ENCODE results near the gene KRTAP5-6. TPM values are rescaled to one million over a fixed set of nuclear protein-coding genes. Genes with fewer than 3 reads are reported as not detected.
A peak's percentile ranks its signal among the peaks of the same experiment; 100 is the strongest.

KRTAP5-6 gene
- polyA plus RNA-seq, 2 of the 4 experiments (the other 2 are of a cell fraction) = not detected

DNA sequence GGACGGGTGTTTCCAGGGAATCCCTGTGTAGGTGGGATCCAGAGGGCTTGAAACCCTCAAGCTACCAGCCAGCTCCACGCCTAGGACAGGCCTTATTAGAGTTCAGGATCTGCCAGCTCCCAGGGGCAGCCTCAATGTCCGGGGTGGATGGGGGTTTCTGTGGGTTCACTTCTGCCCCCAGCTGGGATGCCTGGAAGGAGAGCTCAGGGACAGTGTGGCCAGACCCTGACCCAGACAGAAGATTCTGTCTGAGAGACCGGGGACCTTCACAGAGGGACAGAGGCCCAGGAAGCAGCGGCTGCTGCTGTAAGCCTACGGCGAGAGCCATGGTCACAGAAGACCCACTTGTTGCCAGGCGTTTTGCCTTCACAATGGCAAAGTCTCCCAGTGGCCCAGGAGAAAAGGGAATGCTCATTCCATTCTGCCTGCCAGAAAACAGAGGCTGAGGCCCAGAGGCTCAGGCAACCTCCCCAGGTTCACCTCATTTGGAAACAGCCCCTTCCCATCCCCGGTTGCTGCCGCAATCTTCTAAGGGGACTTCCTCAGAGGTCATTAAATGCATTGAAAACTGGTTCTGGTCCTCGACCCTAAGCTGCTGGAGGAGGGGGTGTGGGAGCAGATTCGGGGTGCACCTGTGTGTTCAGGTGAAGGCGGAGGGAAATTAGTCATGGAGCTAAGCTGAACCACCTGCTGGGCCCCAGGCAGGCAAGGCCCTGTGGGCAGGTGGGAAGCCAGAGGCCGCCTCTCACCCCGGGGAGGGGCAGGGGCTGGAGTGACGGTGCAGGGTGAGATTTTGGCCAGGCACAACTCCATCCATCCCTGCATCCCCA lies 4.9 kb upstream of the KRTAP5-6 start:
- FAIRE-seq (no peak), DNase-seq (ENCODE audit: low read depth in 1 of 2, low spot score in 1 of 2) (no peak), ATAC-seq (no peak)
- no peak overlapping the region for H3K4me2 ChIP-seq
- no peak overlapping the region for H3K27ac ChIP-seq
- POLR2A ChIA-PET = no interaction called here
- TF ChIP-seq CBX2 (IDR thresholded peaks at IDR 0.05; ENCODE audit: borderline replicate concordance, low read depth) (no peak), FOSB (CRISPR knock-in tag; IDR thresholded peaks at IDR 0.05) (no peak), NR3C1 (IDR thresholded peaks at IDR 0.05) (no peak), ZFP36 (IDR thresholded peaks at IDR 0.05; ENCODE audit: borderline replicate concordance, partially characterized antibody) (no peak)
- TF ChIP-seq, protein P1, sequence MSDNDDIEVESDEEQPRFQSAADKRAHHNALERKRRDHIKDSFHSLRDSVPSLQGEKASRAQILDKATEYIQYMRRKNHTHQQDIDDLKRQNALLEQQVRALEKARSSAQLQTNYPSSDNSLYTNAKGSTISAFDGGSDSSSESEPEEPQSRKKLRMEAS (IDR thresholded peaks at IDR 0.05) = no peak
- CTCF ChIA-PET = interaction anchor here (0.7 to 7.8 kb wide), 36 partner anchors 13 to 462 kb away, joined by 3 to 605 read pairs (median 8); partner anchors contain the start of genes CTSD, KRTAP5-2, LSP1 and SYT8
- 60% methylated on average over 14 of the region's 16 CpGs for WGBS (ENCODE audit: missing lambda C conversion rate)
- no peaks in the 10 kb centered on the region for H3K4me1 ChIP-seq
- no peaks in the 10 kb centered on the region for H3K9me3 ChIP-seq
- H3K4me3 ChIP-seq = no peak overlapping the region

DNA sequence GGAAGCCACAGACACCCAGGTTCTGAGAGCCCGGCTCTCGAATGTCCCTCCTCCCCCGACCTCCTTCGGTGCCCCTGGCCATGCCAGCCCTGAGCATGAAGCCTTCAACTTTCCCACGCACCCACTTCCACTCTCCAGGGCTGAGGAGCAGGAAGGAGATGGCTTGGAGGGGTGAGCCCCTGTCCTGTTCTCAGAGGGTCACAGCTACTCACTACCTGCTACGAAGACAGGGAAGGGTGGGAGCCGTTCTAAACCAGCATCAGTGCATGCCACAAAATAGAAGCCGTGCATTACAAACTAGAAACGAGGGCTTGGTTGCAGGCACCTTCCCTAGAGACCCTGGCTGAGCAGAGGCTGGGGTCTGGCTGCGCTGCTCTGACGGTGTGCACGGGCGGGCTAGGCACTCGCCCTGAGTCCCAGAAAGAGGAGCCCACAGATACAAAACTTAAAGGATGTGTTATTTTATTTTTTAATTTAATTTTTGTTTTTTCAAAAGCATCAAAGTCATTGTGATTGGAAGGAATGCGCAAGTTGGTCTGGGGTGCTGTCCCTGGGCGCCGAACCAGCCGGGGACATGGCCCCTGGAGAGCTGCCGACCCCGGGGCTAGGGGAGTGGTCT lies 4.2 kb upstream of the KRTAP5-6 start:
- CTCF ChIA-PET = interaction anchor here (0.7 to 7.8 kb wide), 69 partner anchors 13 to 471 kb away, joined by 3 to 605 read pairs (median 7); partner anchors contain the start of genes CTSD, H19, KRTAP5-2 and LSP1
- peak overlapping the region; percentile 100 for H3K4me2 ChIP-seq
- ATAC-seq (no peak), DNase-seq (ENCODE audit: low read depth in 1 of 2, low spot score in 1 of 2) (no peak), FAIRE-seq (no peak)
- H3K4me1 ChIP-seq = no peaks in the 10 kb centered on the region
- H3K9me3 ChIP-seq = no peaks in the 10 kb centered on the region
- TF ChIP-seq POLR2AphosphoS2 (conservative IDR thresholded peaks at IDR 0.05; ENCODE audit: low read length) = no peak
- no peak for TF ChIP-seq MAZ (IDR thresholded peaks at IDR 0.05; ENCODE audit: borderline replicate concordance, low read depth, low read length)
- TF ChIP-seq, protein P2, sequence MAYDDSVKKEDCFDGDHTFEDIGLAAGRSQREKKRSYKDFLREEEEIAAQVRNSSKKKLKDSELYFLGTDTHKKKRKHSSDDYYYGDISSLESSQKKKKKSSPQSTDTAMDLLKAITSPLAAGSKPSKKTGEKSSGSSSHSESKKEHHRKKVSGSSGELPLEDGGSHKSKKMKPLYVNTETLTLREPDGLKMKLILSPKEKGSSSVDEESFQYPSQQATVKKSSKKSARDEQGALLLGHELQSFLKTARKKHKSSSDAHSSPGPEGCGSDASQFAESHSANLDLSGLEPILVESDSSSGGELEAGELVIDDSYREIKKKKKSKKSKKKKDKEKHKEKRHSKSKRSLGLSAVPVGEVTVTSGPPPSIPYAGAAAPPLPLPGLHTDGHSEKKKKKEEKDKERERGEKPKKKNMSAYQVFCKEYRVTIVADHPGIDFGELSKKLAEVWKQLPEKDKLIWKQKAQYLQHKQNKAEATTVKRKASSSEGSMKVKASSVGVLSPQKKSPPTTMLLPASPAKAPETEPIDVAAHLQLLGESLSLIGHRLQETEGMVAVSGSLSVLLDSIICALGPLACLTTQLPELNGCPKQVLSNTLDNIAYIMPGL (CRISPR knock-in tag; IDR thresholded peaks at IDR 0.05; ENCODE audit: borderline replicate concordance) = no peak
- no peak for TF ChIP-seq HOXA7 (CRISPR knock-in tag; IDR thresholded peaks at IDR 0.05)
- no peak for TF ChIP-seq ZFP36 (IDR thresholded peaks at IDR 0.05; ENCODE audit: borderline replicate concordance, partially characterized antibody)
- TF ChIP-seq CBX8 (IDR thresholded peaks at IDR 0.05) = no peak
- TF ChIP-seq, protein P1 (IDR thresholded peaks at IDR 0.05) = no peak
- no peak for TF ChIP-seq ZSCAN20 (CRISPR knock-in tag; IDR thresholded peaks at IDR 0.05)
- TF ChIP-seq, protein P3, sequence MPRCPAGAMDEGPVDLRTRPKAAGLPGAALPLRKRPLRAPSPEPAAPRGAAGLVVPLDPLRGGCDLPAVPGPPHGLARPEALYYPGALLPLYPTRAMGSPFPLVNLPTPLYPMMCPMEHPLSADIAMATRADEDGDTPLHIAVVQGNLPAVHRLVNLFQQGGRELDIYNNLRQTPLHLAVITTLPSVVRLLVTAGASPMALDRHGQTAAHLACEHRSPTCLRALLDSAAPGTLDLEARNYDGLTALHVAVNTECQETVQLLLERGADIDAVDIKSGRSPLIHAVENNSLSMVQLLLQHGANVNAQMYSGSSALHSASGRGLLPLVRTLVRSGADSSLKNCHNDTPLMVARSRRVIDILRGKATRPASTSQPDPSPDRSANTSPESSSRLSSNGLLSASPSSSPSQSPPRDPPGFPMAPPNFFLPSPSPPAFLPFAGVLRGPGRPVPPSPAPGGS (IDR thresholded peaks at IDR 0.05) = no peak
- no peak for TF ChIP-seq CHD2 (IDR thresholded peaks at IDR 0.05; ENCODE audit: low read length, partially characterized antibody)
- WGBS (ENCODE audit: missing lambda C conversion rate) = 34% methylated on average over 20 of the region's 20 CpGs
- H3K4me3 ChIP-seq = peak overlapping the region; percentile 62; the same call in 1 of the 3 replicates
- H3K27ac ChIP-seq = peak overlapping the region; percentile 87 to 92; a peak in 4 of 6 replicates
- POLR2A ChIA-PET = interaction anchor here (2.3 kb wide), 1 partner anchor 140 kb away, joined by 39 read pairs; the partner anchor contains the start of gene SYT8

DNA sequence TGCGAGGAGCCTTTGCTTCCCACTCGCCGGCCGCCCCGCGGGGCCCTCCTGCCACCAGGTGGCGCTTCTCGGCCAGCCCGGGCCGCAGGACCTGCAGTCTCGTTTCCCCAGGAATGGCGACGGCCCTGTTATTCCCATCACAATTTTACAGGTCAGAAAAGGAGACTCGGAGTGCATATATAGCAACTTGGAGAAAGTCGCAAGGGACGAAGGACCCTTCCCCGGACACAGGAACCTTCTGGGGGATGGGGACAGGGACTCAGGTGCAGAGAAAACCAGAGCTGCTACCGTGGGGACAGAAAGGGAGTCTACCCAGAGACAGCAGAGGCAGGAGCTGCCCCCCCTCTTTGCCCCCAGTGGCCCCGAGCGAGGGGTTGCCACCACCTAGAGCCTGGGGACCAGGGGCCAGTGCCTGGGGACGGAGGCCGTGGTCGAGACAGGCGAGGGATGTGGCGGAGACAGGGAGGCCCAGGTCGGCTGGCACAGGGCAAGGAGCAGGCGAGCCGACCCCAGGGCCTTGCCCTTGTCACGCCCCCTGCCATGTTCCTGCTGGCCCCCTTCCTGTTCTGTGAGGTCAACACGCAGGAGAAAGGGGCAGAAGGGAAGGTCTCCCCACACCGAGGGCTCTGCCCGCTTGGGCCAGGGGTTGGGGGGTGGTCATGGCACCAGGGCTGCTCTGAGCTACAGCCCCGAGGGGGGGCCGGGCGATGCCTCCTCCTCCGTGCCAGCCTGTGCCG lies 3.5 kb upstream of the KRTAP5-6 start:
- peak overlapping the region; percentile 62 for H3K4me3 ChIP-seq
- H3K9me3 ChIP-seq = no peaks in the 10 kb centered on the region
- WGBS (ENCODE audit: missing lambda C conversion rate) = 7% methylated on average over 31 of the region's 37 CpGs
- CTCF ChIA-PET = interaction anchor here (0.6 to 7.8 kb wide), 114 partner anchors 8 to 470 kb away, joined by 3 to 605 read pairs (median 6); partner anchors contain the start of genes CTSD, H19, KRTAP5-5 and LSP1
- FAIRE-seq (no peak), DNase-seq (ENCODE audit: low read depth in 1 of 2, low spot score in 1 of 2) (peak; percentile 82 to 90), ATAC-seq (peak; percentile 80 to 91)
- POLR2A ChIA-PET = interaction anchor here (0.6 to 2.3 kb wide), 7 partner anchors 41 to 142 kb away, joined by 3 to 39 read pairs (median 4); partner anchors contain the start of genes IFITM10 and SYT8
- no peaks in the 10 kb centered on the region for H3K4me1 ChIP-seq
- peak overlapping the region; percentile 100 for H3K4me2 ChIP-seq
- peak overlapping the region; percentile 87 to 92 for H3K27ac ChIP-seq
- TF ChIP-seq SMC3 (IDR thresholded peaks at IDR 0.05) (peak; percentile 86), JUN (IDR thresholded peaks at IDR 0.05) (peak in 1 of 2 experiments; percentile 15; a peak in 2 of 5 replicates), HEYL (CRISPR knock-in tag; IDR thresholded peaks at IDR 0.05) (no peak), EHF (CRISPR knock-in tag; IDR thresholded peaks at IDR 0.05) (no peak), CBX8 (IDR thresholded peaks at IDR 0.05) (no peak), GATA3 (IDR thresholded peaks at IDR 0.05; ENCODE audit: borderline replicate concordance) (no peak), RARB (CRISPR knock-in tag; IDR thresholded peaks at IDR 0.05) (no peak), NFE2L2 (conservative IDR thresholded peaks at IDR 0.05; ENCODE audit: low read length) (no peak)
- TF ChIP-seq, protein P3 (IDR thresholded peaks at IDR 0.05) = no peak
- TF ChIP-seq, protein P4, sequence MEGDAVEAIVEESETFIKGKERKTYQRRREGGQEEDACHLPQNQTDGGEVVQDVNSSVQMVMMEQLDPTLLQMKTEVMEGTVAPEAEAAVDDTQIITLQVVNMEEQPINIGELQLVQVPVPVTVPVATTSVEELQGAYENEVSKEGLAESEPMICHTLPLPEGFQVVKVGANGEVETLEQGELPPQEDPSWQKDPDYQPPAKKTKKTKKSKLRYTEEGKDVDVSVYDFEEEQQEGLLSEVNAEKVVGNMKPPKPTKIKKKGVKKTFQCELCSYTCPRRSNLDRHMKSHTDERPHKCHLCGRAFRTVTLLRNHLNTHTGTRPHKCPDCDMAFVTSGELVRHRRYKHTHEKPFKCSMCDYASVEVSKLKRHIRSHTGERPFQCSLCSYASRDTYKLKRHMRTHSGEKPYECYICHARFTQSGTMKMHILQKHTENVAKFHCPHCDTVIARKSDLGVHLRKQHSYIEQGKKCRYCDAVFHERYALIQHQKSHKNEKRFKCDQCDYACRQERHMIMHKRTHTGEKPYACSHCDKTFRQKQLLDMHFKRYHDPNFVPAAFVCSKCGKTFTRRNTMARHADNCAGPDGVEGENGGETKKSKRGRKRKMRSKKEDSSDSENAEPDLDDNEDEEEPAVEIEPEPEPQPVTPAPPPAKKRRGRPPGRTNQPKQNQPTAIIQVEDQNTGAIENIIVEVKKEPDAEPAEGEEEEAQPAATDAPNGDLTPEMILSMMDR (IDR thresholded peaks at IDR 0.05) = peak; percentile 90

All from A549 (cell line).